Activated CD4-positive, CD25-positive, alpha-beta regulatory T cell treated with anti-CD3 and anti-CD28 coated beads, Interleukin-2, amount 50 U/mL, for 16 hours (primary cell): ENCODE measurements around the gene RPN1.

Source experiments
- DNase-seq: peaks from one replicate; pipeline ENCODE4 v3.0.0-alpha.2; 2020; ENCODE audit warnings: low read depth, low spot score

The RPN1 gene

GRCh38 chr3:128648940-128649663 is 1.5 kb downstream of the RPN1 start:
- DNase-seq, result no peak

DNA sequence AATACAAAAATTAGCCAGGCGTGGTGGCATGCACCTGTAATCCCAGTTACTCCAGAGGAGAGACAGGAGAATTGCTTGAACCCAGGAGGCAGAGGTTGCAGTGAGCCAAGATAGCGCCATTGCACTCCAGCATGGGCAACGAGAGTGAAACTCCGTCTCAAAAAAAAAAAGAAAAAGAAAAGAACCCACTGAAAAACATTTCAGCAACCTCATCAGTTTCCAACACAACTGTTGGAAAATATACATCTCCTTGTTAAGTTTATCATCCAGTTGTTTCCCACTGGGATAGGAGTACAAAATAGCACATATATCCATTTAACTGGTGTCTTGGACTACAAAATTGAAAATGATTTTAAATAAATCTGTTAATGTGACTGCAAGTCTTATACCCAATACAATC is 2.2 kb downstream of the RPN1 start:
- DNase-seq, result no peak

DNA sequence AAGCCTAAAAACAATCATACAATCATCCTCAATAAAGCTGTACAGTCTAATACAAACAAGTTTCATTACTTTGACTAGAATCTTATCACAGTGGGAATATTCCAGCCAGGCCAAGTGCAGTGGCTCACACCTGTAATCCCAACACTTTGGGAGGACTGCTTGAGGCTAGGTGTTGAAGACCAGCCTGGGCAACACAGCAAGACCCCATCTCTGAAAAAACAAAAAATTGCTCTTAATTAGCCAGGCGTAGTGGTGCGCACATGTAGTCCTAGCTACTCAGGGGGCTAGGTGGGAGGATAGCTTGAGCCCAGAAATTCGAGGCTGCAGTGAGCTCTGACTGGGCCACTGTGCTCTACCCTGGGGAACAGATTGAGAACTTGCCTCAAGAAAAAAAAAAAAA is 3.3 kb downstream of the RPN1 start:
- no peak for DNase-seq

GRCh38 chr3:128634075-128634611 is 16.5 kb downstream of the RPN1 start:
- no peak for DNase-seq

DNA sequence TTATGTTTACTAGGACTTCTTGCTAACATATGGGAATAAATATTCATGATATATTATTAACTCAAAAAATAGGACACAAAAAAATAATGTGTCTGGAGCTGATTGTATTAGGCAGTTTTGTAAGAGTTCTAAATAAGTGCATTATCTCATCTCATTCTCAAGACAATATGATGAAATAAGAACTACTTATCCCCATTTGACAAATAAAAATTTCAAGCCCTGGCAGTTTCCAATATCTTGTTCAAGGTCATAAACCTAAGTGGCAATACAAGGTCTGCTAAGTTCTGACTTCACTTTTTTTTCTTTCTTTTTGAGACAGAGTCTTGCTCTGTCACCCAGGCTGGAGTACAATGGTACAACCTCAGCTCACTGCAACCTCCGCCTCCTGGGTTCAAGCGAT is 18.3 kb downstream of the RPN1 start:
- DNase-seq, result no peak

- no peak for DNase-seq
Observed at GRCh38 chr3:128629936-128630335, 20.7 kb downstream of the RPN1 start.

GRCh38 chr3:128625409-128625945 is 25.1 kb downstream of the RPN1 start:
- no peak for DNase-seq

DNA sequence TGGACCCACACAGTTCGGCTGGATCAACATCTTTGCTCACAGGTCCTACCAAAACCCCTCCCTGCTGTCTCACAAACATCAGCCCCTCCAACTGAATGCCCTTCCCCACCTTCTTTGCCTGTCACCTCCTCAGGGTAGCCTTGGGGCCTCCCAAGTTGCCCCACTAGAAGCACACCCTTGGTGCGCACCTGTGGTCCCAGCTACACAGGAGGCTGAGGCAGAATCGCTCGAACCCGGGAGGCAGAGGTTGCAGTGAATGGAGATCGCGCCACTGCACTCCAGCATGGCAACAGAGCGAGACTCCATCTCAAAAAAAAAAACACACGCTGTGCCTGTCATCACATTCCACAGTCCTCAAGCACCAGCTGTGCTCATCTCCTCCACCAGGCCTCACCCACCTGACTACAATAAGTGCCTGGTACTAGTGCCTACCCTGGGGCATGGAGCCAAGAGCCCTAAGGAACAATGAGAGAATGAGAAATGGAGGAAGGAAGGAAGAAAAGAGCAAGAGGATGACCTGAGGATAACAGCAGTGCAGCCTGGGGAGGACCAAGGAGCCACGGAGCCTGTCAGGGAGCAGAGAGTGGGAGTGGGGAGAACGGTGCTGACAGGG is 26.0 kb downstream of the RPN1 start:
- DNase-seq, result no peak

- DNase-seq, result no peak
Observed at GRCh38 chr3:128623762-128624176, 26.8 kb downstream of the RPN1 start.

DNA sequence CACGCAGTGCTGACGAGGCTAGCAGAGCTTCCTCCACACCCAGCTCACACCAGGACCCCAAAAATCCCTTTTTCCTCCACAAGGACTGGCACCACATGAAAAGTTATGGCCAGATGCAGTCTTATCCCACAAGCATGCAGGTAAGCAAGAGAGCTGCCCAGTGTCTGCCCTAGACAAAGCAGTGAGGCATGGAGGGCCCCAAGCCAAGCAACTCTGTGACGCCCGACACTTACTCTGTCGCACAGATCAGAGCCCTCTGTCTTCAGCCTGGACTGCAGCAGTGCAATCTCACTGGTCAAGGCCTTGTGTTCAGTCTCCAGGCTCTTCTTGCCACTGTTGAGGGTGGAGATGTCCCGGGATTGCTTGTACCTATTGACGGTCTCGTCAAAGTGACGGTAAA is 28.7 kb downstream of the RPN1 start:
- DNase-seq, result no peak

- no peak for DNase-seq
Observed at GRCh38 chr3:128621234-128621633, 29.4 kb downstream of the RPN1 start.

GRCh38 chr3:128620268-128620691 is 30.3 kb downstream of the RPN1 start:
- DNase-seq, result no peak

- no peak for DNase-seq
Observed at GRCh38 chr3:128619146-128619890, 31.3 kb downstream of the RPN1 start.

GRCh38 chr3:128618398-128618726 is 32.3 kb downstream of the RPN1 start:
- DNase-seq, result no peak

- DNase-seq, result peak; percentile 97
Observed at GRCh38 chr3:128617557-128618397, 32.8 kb downstream of the RPN1 start.

GRCh38 chr3:128617270-128617556 is 33.4 kb downstream of the RPN1 start:
- DNase-seq, result no peak

GRCh38 chr3:128616516-128617269 is 33.9 kb downstream of the RPN1 start:
- no peak for DNase-seq

DNA sequence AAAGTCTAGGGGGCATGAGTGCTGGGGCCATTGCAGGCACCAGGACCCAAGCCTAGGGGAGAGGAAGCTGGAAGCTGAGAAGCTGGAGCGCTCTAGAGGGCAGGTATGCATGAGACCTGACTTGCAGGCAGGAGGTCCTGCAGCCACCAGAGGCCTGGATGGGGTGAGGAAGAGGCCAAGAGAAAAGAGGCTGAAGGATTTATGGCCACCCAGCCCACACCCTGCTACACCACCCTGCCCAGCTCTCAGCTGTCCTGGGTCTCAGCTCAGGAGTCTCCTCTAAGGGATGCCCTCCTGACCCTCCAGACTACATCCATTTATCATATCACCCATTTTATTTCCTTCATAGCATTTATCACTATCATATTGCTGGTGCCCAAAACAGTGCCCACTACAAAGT is 36.5 kb downstream of the RPN1 start:
- DNase-seq, result no peak

DNA sequence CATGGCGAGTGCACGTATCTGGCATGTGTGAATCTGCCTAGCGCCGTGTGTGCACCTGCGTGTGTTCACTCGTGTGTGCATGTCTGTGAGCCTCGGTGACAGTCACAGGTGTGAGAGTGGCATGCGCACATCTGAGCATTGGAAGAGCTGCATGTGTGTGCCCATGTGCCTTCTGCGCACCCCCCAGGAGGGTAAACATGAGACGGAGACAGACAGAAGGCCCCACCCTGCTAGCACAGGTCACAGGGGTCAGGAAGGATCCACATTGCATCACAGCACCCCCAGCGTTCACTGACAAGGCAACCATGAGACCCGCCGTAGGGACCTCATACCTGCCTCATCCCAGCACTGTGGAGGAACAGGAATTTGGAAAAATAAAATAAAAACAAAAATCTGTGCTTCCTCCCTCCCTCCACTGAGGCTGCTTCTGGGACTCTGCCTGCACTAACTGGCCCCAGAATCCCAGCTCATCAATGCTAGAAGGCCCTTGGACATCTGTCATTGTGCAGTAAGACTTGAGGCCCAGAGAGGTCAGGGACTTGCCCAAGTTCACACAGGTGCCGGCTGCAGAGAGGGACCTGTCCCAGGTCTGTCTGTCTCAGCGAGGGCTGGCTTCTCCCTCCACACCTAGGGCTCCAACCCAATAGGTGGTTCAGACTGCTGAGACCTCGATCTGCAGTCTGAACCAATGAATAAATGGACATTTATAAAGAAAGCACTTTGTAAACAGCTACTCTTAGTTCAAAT is 37.4 kb downstream of the RPN1 start:
- DNase-seq, result no peak

GRCh38 chr3:128610451-128611070 is 40.1 kb downstream of the RPN1 start:
- DNase-seq, result no peak
